GM19099 (cell line): ENCODE results near the gene GPR32.
"Not testable (repeated sequence)": the region's sequence is repeated elsewhere in the genome, so short reads cannot be mapped to it uniquely, and the experiment has no call there.

Experiments used
- POLR2A ChIP-seq: IDR thresholded peaks from 3 replicates; pipeline ENCODE4 v1.6.1; 2011; ENCODE audit warnings: low read depth; ENCODE audit not compliant: insufficient read length; ENCODE audit errors: extremely low read depth

GPR32 gene, protein sequence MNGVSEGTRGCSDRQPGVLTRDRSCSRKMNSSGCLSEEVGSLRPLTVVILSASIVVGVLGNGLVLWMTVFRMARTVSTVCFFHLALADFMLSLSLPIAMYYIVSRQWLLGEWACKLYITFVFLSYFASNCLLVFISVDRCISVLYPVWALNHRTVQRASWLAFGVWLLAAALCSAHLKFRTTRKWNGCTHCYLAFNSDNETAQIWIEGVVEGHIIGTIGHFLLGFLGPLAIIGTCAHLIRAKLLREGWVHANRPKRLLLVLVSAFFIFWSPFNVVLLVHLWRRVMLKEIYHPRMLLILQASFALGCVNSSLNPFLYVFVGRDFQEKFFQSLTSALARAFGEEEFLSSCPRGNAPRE

GRCh38 chr19:50770164-50770563 is at the start of gene GPR32:
GPR32 (plus strand) TSS chr19:50770464; CDS start chr19:50770601, 137 bp downstream.
- TF ChIP-seq POLR2A = not testable (repeated sequence)

DNA sequence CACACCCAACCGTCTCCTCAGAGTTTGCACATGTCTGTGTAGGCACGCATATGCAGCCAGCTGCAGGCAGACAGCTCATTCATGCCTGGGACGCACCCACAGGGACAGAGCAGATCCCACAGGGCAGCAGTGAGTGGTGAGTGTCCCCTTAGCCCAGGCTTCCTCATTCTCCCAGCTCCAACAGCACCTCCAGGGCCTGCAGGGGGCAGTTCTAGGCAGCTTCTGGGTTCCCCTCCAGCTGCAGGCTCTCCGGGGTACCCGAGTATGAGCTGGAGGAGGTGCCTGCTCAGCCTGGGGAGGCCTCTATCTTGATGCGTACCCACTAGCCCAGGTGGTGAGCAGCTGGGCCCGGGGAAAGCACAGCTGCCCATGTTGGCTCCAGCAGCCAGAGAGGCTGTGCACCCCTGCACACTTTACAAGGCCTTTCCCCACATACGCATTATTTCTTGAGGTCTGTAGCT is 49.3 kb upstream of the GPR32 start:
- TF ChIP-seq POLR2A = no peak

DNA sequence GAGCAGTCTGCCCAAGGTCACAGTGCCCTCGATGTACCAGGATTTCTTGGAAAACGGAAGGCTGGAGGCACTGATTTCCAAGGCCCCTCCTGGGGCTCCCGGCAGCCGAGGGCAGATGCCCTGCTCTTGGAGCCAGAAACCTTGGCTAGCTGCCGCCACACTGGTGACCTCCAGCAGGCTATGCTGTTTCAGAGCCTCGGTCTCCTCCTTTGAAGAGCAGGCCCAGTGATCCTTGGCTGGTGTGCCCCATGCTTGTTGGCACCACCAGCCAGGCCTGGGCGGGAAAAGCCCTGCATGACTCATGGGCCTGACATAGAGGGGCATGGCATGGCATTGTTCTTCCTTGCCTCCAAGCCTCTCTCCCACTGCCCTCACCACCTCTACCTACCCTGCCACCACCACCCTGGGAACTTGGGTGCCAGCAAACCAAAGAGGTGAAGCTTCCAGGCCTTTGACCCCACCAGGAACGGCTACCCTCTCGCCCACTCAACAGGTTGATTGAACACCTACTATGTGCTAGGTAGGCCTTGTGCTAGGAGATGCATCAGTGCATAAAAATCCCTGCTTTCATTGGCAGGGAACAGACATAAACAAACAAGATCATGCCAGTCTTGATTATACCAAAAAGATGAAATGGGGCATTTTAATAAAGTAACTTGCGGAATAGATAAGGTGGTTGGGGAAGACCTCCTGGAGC is 48.7 kb upstream of the GPR32 start:
- TF ChIP-seq POLR2A = no peak

DNA sequence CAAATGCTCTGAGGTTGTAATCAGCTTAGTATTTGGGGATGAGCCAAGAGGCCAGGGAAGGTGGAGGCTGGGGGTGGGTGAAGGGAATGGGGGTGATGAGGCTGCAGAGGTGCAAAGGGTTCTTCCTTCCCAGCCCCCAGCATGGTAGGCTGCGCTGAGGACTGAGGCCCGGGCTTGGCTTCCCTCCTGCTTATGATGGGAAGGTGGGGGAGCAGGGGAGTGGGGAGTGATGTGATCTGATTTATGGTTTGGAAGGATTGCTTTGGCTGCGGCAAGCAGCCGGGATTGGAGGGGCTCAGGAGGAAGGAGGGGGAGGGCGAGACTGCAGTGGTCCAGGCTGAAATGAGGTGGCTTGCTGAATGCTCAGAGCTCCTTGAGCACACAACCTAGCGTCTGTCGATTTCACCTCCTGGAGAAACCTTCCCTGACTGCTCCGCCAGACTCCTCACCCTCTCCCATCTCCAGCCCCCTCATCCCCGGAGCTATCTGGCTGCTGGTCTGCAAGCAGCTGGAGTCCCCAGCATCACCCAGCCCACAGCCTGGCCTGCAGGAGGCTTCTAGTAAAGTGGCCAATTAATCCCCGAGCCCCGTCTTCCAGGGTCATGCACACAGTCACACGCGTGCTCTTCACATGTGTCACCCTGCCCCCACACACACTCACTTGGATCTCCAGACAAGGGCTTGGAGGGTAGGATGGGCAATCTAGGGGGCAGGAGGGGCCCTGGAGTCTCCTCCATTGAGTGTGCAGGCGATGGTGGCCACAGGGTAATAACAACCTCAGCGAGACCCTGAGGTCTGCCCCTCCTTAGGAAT is 47.9 kb upstream of the GPR32 start:
- TF ChIP-seq POLR2A = no peak

DNA sequence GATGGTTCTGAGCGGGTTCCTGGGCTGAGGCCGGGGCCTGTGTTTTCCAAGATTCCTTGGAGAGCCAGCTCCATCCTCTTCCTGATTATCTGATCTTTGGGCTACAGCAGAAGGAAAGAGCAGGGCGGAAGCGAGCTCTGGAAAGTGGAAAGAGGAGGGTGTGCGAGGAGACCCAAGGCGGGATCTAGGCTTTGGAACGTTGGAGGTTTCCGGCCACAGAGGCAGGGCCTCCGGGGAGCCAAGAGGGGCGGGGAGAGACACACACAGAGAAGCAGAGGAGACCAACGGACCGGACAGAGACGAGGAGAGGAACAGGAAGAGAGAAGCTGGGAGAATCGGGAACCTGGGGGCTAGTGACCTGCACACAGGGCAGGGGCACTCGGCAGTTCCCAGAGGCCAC is 47.2 kb upstream of the GPR32 start, which contains the start of gene CLEC11A:
Gene CLEC11A (plus strand): TSS at position 296 of the 400 bp plus-strand sequence. CDS start 162 bp downstream, outside the sequence.
- TF ChIP-seq POLR2A = no peak

- no peak for TF ChIP-seq POLR2A
Observed at GRCh38 chr19:50723735-50724521, 46.3 kb upstream of the GPR32 start.

- peak; percentile 72 for TF ChIP-seq POLR2A
Observed at GRCh38 chr19:50724522-50725217, 45.6 kb upstream of the GPR32 start.

DNA sequence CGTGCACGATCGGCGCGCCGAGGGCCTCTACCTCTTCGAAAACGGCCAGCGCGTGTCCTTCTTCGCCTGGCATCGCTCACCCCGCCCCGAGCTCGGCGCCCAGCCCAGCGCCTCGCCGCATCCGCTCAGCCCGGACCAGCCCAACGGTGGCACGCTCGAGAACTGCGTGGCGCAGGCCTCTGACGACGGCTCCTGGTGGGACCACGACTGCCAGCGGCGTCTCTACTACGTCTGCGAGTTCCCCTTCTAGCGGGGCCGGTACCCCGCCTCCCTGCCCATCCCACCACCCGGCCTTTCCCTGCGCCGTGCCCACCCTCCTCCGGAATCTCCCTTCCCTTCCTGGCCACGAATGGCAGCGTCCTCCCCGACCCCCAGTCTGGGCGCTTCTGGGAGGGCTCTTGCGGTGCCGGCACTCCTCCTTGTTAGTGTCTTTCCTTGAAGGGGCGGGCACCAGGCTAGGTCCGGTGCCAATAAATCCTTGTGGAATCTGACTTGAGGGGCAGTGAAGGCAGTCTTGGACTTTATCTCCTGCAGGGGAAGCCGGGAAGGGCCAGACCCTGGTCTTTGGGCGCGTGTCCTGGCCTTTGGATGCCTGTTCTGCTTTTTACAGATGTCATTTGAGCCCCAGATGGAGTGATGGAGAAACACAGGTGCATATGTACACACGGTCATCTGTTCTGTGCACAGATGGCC is 44.9 kb upstream of the GPR32 start:
- TF ChIP-seq POLR2A = no peak

GRCh38 chr19:50725911-50726230 is 44.4 kb upstream of the GPR32 start:
- TF ChIP-seq POLR2A = no peak

DNA sequence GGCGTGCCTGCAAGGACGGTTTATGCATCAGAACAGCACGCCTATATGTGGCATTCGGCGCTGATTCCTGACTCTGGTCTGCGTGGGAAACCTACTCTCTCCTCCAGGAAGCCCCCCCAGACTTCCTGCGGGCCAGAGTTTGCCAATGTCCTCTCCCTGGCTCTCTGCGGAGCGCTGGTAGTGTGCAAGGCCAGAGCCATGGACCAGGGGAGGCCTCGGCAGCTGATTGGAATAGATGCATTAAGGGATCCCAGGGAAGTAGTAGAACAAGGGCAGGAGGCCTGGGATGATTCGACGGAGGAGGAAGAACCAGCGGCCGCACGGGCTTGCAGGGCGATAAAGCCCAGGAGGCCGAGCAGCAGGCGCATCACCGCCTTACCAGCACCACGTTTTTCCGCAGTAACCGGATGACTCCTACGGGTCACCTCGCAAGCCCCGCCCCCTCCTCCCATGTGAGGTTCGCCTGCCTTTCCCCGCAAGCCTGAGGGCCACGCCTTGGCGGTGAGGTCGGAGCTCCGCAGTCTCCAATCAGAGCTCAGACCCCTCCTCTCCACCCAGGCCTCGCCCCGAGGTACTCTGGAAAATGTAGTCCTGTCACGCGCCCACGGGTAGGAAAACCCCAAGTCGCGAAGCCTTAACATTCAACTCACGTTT is 42.1 kb upstream of the GPR32 start:
- no peak for TF ChIP-seq POLR2A

GRCh38 chr19:50729894-50730293 is 40.4 kb upstream of the GPR32 start:
- TF ChIP-seq POLR2A = no peak

DNA sequence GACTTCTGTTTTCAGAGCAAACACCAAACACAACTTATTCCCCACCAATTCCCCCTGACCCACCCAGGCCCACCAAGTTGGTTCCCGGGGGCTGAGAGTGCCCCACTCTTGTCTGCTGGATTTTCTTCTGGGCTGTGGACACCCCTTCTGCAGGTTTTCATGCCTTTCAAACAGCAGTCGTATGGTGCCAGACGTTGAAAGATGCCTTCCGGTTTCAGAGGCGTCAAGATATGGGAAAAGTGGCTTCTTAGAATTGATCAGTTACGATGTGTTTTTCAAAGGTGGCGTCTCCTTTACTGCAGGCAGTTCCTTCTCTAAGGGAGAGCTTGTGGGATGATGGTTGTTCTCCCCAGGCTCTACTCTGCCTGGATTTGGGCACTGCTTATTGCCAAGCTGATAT is 34.4 kb upstream of the GPR32 start:
- TF ChIP-seq POLR2A = no peak

GRCh38 chr19:50736338-50736737 is 33.9 kb upstream of the GPR32 start:
- TF ChIP-seq POLR2A = no peak
